Thyroid gland (tissue), 4 donors: ENCODE measurements around the gene EIF1.

ENCODE experiments used
- POLR2A ChIP-seq, 2 donors: fragments of 450-650 bp; IDR thresholded peaks; one replicate each; pipeline ENCODE4 v1.6.1; 2017; ENCODE audit warnings: antibody characterized with exemption in 2 of 2, mild to moderate bottlenecking in 2 of 2, moderate library complexity in 1 of 2
- TF ChIP-seq, protein P1 (sequence below), 6 experiments: fragments of 200-600 bp in 3 of 6; fragments of 450-650 bp in 3 of 6; sonication (generic) in 3 of 6; IDR thresholded peaks; one replicate each; pipeline ENCODE4 v1.5.1; 2016 to 2019; ENCODE audit warnings: antibody characterized with exemption in 6 of 6, mild to moderate bottlenecking in 2 of 6, inconsistent platforms in 1 of 6, moderate library complexity in 1 of 6

- TF ChIP-seq, protein P1, sequence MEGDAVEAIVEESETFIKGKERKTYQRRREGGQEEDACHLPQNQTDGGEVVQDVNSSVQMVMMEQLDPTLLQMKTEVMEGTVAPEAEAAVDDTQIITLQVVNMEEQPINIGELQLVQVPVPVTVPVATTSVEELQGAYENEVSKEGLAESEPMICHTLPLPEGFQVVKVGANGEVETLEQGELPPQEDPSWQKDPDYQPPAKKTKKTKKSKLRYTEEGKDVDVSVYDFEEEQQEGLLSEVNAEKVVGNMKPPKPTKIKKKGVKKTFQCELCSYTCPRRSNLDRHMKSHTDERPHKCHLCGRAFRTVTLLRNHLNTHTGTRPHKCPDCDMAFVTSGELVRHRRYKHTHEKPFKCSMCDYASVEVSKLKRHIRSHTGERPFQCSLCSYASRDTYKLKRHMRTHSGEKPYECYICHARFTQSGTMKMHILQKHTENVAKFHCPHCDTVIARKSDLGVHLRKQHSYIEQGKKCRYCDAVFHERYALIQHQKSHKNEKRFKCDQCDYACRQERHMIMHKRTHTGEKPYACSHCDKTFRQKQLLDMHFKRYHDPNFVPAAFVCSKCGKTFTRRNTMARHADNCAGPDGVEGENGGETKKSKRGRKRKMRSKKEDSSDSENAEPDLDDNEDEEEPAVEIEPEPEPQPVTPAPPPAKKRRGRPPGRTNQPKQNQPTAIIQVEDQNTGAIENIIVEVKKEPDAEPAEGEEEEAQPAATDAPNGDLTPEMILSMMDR (IDR thresholded peaks at IDR 0.05), result no peak
- TF ChIP-seq POLR2A (IDR thresholded peaks at IDR 0.05), result no peak
Observed at GRCh38 chr17:41697122-41697962, 8.7 kb downstream of the EIF1 start.
